Liver (tissue), 9 donors: ENCODE measurements around the gene H2BK1. TPM values are rescaled to one million over a fixed set of nuclear protein-coding genes. Genes with fewer than 3 reads are reported as not detected.

ENCODE experiments used
- DNase-seq: peaks from one replicate; pipeline ENCODE4 v3.0.0-alpha.2; 2017; ENCODE audit warnings: low spot score
- H3K27ac ChIP-seq, 2 donors: one replicate each; pipeline ENCODE4 v1.7.0; 2013; ENCODE audit warnings: inconsistent platforms in 2 of 2, low read length in 2 of 2, control low read depth in 1 of 2, low read depth in 1 of 2, mild to moderate bottlenecking in 1 of 2
- H3K27me3 ChIP-seq, 4 donors: one replicate each; pipeline versions ENCODE4 v1.6.1 to v1.7.0; 2013; ENCODE audit warnings: low read length in 3 of 4, inconsistent platforms in 1 of 4, mild to moderate bottlenecking in 1 of 4, moderate library complexity in 1 of 4; ENCODE audit not compliant: control insufficient read depth in 4 of 4, insufficient read depth in 4 of 4
- H3K36me3 ChIP-seq, 4 donors: one replicate each; pipeline versions ENCODE4 v1.6.1 to v1.7.0; 2013; ENCODE audit warnings: low read length in 3 of 4, mild to moderate bottlenecking in 3 of 4, low read depth in 1 of 4, moderate library complexity in 1 of 4; ENCODE audit not compliant: control insufficient read depth in 4 of 4, insufficient read depth in 3 of 4
- H3K4me1 ChIP-seq, 4 donors: one replicate each; pipeline versions ENCODE4 v1.6.1 to v1.7.0; 2013; ENCODE audit warnings: low read length in 3 of 4, mild to moderate bottlenecking in 3 of 4, moderate library complexity in 1 of 4; ENCODE audit not compliant: control insufficient read depth in 4 of 4, insufficient read depth in 4 of 4
- H3K4me3 ChIP-seq, 3 donors: one replicate each; pipeline versions ENCODE4 v1.6.1 to v1.7.0; 2013; ENCODE audit warnings: low read length in 3 of 3, control low read depth in 1 of 3, low read depth in 1 of 3, mild to moderate bottlenecking in 1 of 3
- H3K9ac ChIP-seq, 2 donors: one replicate each; pipeline ENCODE4 v1.7.0; 2013; ENCODE audit warnings: low read length in 2 of 2, mild to moderate bottlenecking in 2 of 2, moderate library complexity in 2 of 2, control low read depth in 1 of 2, low read depth in 1 of 2
- H3K9me3 ChIP-seq, 4 donors: one replicate each; pipeline versions ENCODE4 v1.6.1 to v1.7.0; 2013; ENCODE audit warnings: low read length in 3 of 4; ENCODE audit not compliant: control insufficient read depth in 4 of 4
- EGR1 ChIP-seq, 2 donors: IDR thresholded peaks; 2 replicates each; pipeline ENCODE4 v1.6.1; 2016 to 2018; ENCODE audit warnings: antibody characterized with exemption in 2 of 2, low read depth in 2 of 2
- FOXA1 ChIP-seq: IDR thresholded peaks from 2 replicates; pipeline ENCODE4 v1.6.1; 2016; ENCODE audit warnings: antibody characterized with exemption
- FOXA2 ChIP-seq: IDR thresholded peaks from 2 replicates; pipeline ENCODE4 v1.6.1; 2016; ENCODE audit warnings: antibody characterized with exemption
- GABPA ChIP-seq, 2 donors: IDR thresholded peaks in 1 of 2; conservative IDR thresholded peaks in 1 of 2; 2 replicates each; pipeline ENCODE4 v1.6.1; 2016; ENCODE audit warnings: antibody characterized with exemption in 2 of 2, mild to moderate bottlenecking in 1 of 2, moderate library complexity in 1 of 2
- HNF4A ChIP-seq, 2 donors: conservative IDR thresholded peaks; 2 replicates each; pipeline ENCODE4 v1.6.1; 2016; ENCODE audit warnings: antibody characterized with exemption in 2 of 2, mild to moderate bottlenecking in 2 of 2
- HNF4G ChIP-seq: IDR thresholded peaks from 2 replicates; pipeline ENCODE4 v1.6.1; 2016; ENCODE audit warnings: antibody characterized with exemption
- JUND ChIP-seq, 2 donors: IDR thresholded peaks; 2 replicates each; pipeline ENCODE4 v1.6.1; 2016; ENCODE audit warnings: antibody characterized with exemption in 2 of 2
- MAX ChIP-seq: IDR thresholded peaks from 2 replicates; pipeline ENCODE4 v1.6.1; 2016; ENCODE audit warnings: antibody characterized with exemption
- NR2F2 ChIP-seq: IDR thresholded peaks from 2 replicates; pipeline ENCODE4 v1.6.1; 2016; ENCODE audit warnings: antibody characterized with exemption
- REST ChIP-seq: IDR thresholded peaks from 2 replicates; pipeline ENCODE4 v1.6.1; 2016; ENCODE audit warnings: antibody characterized with exemption, mild to moderate bottlenecking
- RXRA ChIP-seq, 2 donors: IDR thresholded peaks; 2 replicates each; pipeline ENCODE4 v1.6.1; 2017 to 2018; ENCODE audit warnings: antibody characterized with exemption in 2 of 2, mild to moderate bottlenecking in 1 of 2
- SP1 ChIP-seq: IDR thresholded peaks from 2 replicates; pipeline ENCODE4 v1.6.1; 2018; ENCODE audit warnings: antibody characterized with exemption, mild to moderate bottlenecking
- YY1 ChIP-seq: IDR thresholded peaks from 2 replicates; pipeline ENCODE4 v1.6.1; 2016; ENCODE audit warnings: antibody characterized with exemption, mild to moderate bottlenecking
- ZBTB33 ChIP-seq: IDR thresholded peaks from 2 replicates; pipeline ENCODE4 v1.6.1; 2016; ENCODE audit warnings: antibody characterized with exemption
- WGBS: extraction: QIAGEN DNeasy Blood & Tissue Kit; methylation state at CpG from one replicate; pipeline ENCODE4 v1.1.7; 2013; 5-methylcytosine and 5-hydroxymethylcytosine counted together
- polyA plus RNA-seq, 2 donors: library from polyadenylated mRNA; stranded (reverse) in 1 of 2; unstranded in 1 of 2; fragments of 200-250 nt in 1 of 2; fragments of >200 nt in 1 of 2; fragmentation: Nextera tagmentation in 1 of 2; extraction: Ambion mirVana in 1 of 2; gene quantifications; one replicate each; pipeline versions ENCODE4 v1.2.1 to v1.2.3, GENCODE V29; 2013 to 2015
- total RNA-seq, 2 donors: library from RNA; depleted of rRNA; stranded (reverse); fragments of >200 nt; gene quantifications; one replicate each; pipeline ENCODE4 v1.2.3, GENCODE V29; 2014
- donor health status: healthy.
- donor health status: healthy.
- donor health status: healthy.
- donor health status: healthy.
- donor health status: healthy.

H2BK1 gene
- total and polyA plus RNA-seq, 4 donors = not detected

GRCh38 chr7:151201751-151202150, 8.5 kb downstream of the H2BK1 start:
- 82% methylated on average over 4 of the region's 4 CpGs for WGBS
- H3K9me3 ChIP-seq = no peaks in the 10 kb centered on the region
- H3K4me3 ChIP-seq = no peak overlapping the region
- peaks cover 0 to 10% (median 0%) of the 10 kb centered on the region in 4 donors for H3K27me3 ChIP-seq
- DNase-seq = no peak
- no peak overlapping the region for H3K27ac ChIP-seq
- TF ChIP-seq NR2F2 (no peak), JUND (IDR thresholded peaks at IDR 0.05) (no peak), FOXA2 (no peak), MAX (no peak), HNF4A (conservative IDR thresholded peaks at IDR 0.05) (no peak), HNF4G (no peak), ZBTB33 (no peak), GABPA (IDR thresholded peaks at IDR 0.05 in 1 of 2, conservative IDR thresholded peaks at IDR 0.05 in 1 of 2) (no peak), RXRA (IDR thresholded peaks at IDR 0.05) (no peak), FOXA1 (no peak), SP1 (no peak), REST (no peak), YY1 (no peak), EGR1 (IDR thresholded peaks at IDR 0.05; ENCODE audit: low read depth in 2 of 2) (no peak)
- no peak overlapping the region for H3K9ac ChIP-seq
- H3K4me1 ChIP-seq = no peaks in the 10 kb centered on the region
- no peaks in the 10 kb centered on the region for H3K36me3 ChIP-seq

- Histone ChIP-seq H3K9ac (no peak overlapping the region), H3K27ac (no peak overlapping the region), H3K4me3 (no peak overlapping the region), H3K4me1 (no peaks in the 10 kb centered on the region), H3K27me3 (peaks cover 0 to 7% (median 0%) of the 10 kb centered on the region in 4 donors), H3K36me3 (no peaks in the 10 kb centered on the region), H3K9me3 (no peaks in the 10 kb centered on the region)
- 83% methylated on average over 3 of the region's 3 CpGs for WGBS
- DNase-seq = no peak
- TF ChIP-seq JUND (IDR thresholded peaks at IDR 0.05) (no peak), EGR1 (IDR thresholded peaks at IDR 0.05; ENCODE audit: low read depth in 2 of 2) (no peak), MAX (no peak), REST (no peak), FOXA1 (no peak), FOXA2 (no peak)
Measured at GRCh38 chr7:151201344-151201743, 8.9 kb downstream of the H2BK1 start.
